Colonic mucosa (tissue), 4 donors: Measurements from ENCODE around the gene FAIM. TPM values are rescaled to one million over a fixed set of nuclear protein-coding genes. Genes with fewer than 3 reads are reported as not detected.
"Not testable (repeated sequence)": the region's sequence is repeated elsewhere in the genome, so short reads cannot be mapped to it uniquely, and the experiment has no call there.

Source experiments
- DNase-seq: peaks from one replicate; pipeline ENCODE4 v3.0.0-alpha.2; 2020
- H3K27ac ChIP-seq: fragments of 200-600 bp; one replicate; pipeline ENCODE4 v1.8.0; 2021
- H3K27me3 ChIP-seq: fragments of 200-600 bp; one replicate; pipeline ENCODE4 v1.8.0; 2021
- H3K36me3 ChIP-seq: fragments of 200-600 bp; one replicate; pipeline ENCODE4 v1.8.0; 2021
- H3K4me1 ChIP-seq: fragments of 200-600 bp; one replicate; pipeline ENCODE4 v1.8.0; 2021; ENCODE audit warnings: mild to moderate bottlenecking
- H3K4me3 ChIP-seq: fragments of 200-600 bp; one replicate; pipeline ENCODE4 v1.8.0; 2021
- H3K9ac ChIP-seq, 2 donors: one replicate each; pipeline ENCODE4 v1.7.0; 2013; ENCODE audit warnings: control low read depth in 2 of 2, low read depth in 2 of 2, low read length in 2 of 2
- H3K9me3 ChIP-seq: fragments of 200-600 bp; one replicate; pipeline ENCODE4 v1.8.0; 2021
- CTCF ChIP-seq: fragments of 200-600 bp; IDR thresholded peaks from one replicate; pipeline ENCODE4 v1.8.0; 2022; ENCODE audit warnings: antibody characterized with exemption, mild to moderate bottlenecking
- intact Hi-C: fragments of 100-400 bp; cut with DNase I; formaldehyde crosslinking; loops from one replicate; pipeline ENCODE4 v1.14.1; 2022
- total RNA-seq, 2 donors: library from RNA; stranded (reverse); fragmentation: NEBNext Ultra II Directional in 1 of 2; extraction: Animal tissue kit (Norgen Biotek cat#: 25700) in 1 of 2; gene quantifications; one replicate each; pipeline ENCODE4 v1.2.1, GENCODE V29; 2021
- donor health status: healthy.
- donor health status: DM: no; HTN: no; CAD: no.
- donor health status: DM: no; HTN: no; CAD: no.

FAIM gene
- total RNA-seq, 2 donors from 2014 or later = 4.4 to 7.0 TPM

GRCh38 chr3:138673641-138674530 is 65.3 kb downstream of the FAIM start:
- peak; percentile 27 for DNase-seq
- Histone ChIP-seq H3K36me3 (no peaks in the 10 kb centered on the region), H3K27ac (no peak overlapping the region), H3K9me3 (no peaks in the 10 kb centered on the region), H3K4me1 (no peaks in the 10 kb centered on the region), H3K9ac (no peak overlapping the region), H3K27me3 (no peaks in the 10 kb centered on the region), H3K4me3 (no peak overlapping the region)
- intact Hi-C loops = no loop called here
- no peak for TF ChIP-seq CTCF

DNA sequence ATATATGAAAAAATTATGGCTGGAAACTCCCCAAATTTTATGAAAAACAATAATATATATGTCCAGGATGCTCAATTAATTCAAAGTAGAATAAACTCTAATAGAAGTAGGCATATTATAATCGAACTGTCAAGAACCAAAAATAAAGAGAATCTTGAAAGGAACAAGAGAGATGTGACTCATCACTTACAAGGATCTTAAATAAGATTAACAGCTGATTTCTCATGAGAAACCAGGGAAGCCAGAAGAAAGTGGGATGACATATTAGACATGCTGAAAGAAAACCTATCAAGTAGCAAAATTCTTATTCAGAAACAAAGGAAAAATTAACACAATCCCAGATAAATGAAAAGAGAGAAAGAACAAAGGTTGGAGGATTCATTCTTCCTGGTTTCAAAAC is 66.8 kb downstream of the FAIM start:
- no peaks in the 10 kb centered on the region for H3K9me3 ChIP-seq
- H3K9ac ChIP-seq = no peak overlapping the region
- TF ChIP-seq CTCF = no peak
- DNase-seq = no peak
- intact Hi-C loops = no loop called here
- H3K27me3 ChIP-seq = no peaks in the 10 kb centered on the region
- H3K4me3 ChIP-seq = no peak overlapping the region
- no peak overlapping the region for H3K27ac ChIP-seq
- H3K36me3 ChIP-seq = no peaks in the 10 kb centered on the region
- no peaks in the 10 kb centered on the region for H3K4me1 ChIP-seq

DNA sequence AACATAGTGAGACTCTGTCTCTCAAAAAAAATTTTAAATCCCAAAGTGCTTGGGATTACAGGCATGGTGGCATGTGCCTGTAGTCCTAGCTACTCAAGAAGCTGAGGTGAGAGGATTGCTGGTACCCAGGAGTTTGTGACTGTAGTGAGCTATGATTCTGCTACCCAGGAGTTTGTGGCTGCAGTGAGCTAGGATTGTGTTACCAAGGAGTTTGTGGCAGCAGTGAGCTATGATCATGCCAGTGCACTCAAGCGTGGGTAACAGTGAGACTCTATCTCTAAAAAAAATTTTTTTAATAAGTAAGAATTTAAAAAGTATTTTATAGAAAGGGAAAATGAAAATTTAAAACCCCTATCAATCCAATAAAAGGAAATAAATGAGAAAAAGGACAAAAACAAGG is 69.5 kb downstream of the FAIM start:
- no peaks in the 10 kb centered on the region for H3K27me3 ChIP-seq
- no peak overlapping the region for H3K9ac ChIP-seq
- no peaks in the 10 kb centered on the region for H3K9me3 ChIP-seq
- no peaks in the 10 kb centered on the region for H3K36me3 ChIP-seq
- no peak for DNase-seq
- TF ChIP-seq CTCF = no peak
- intact Hi-C loops = no loop called here
- no peaks in the 10 kb centered on the region for H3K4me1 ChIP-seq
- H3K4me3 ChIP-seq = no peak overlapping the region
- H3K27ac ChIP-seq = no peak overlapping the region

GRCh38 chr3:138678874-138679392 is 70.4 kb downstream of the FAIM start:
- Histone ChIP-seq H3K27ac (no peak overlapping the region), H3K9me3 (no peaks in the 10 kb centered on the region), H3K9ac (no peak overlapping the region), H3K4me3 (no peak overlapping the region), H3K36me3 (no peaks in the 10 kb centered on the region), H3K4me1 (no peaks in the 10 kb centered on the region), H3K27me3 (no peaks in the 10 kb centered on the region)
- intact Hi-C loops = no loop called here
- no peak for DNase-seq
- TF ChIP-seq CTCF = no peak

DNA sequence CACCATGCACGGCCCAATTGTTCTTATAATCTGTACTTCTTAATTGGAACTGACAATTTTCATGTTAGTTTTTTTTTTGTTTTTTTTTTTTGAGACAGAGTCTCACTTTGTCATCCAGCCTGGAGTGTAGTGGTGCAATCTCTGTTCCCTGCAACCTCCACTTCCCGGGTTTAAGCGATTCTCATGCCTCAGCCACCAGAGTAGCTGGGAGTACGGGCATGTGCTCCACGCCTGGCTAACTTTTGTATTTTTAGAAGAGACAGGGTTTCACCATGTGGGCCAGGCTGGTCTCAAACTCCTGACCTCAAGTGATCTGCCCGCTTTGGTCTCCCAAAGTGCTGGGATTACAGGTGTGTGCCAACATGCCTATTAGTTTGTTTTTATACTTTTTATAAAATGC is 72.4 kb downstream of the FAIM start:
- H3K36me3 ChIP-seq, H3K27ac ChIP-seq, H3K9ac ChIP-seq, H3K27me3 ChIP-seq, DNase-seq, H3K4me3 ChIP-seq, H3K4me1 ChIP-seq, intact Hi-C loops, H3K9me3 ChIP-seq: not testable (repeated sequence)
